ENCODE results near the gene ADAR.

Gene ADAR

GRCh38 chr1:154593390-154593789 lies 14.6 kb downstream of the ADAR start:
- H3K4me3 ChIP-seq (ENCODE audit: low read depth, low read length) = no peak overlapping the region
- TF ChIP-seq CTCF (IDR thresholded peaks at IDR 0.05; ENCODE audit: low read depth, low read length, missing control alignments) = no peak
- no peak for DNase-seq (ENCODE audit: low read depth)

- DNase-seq (ENCODE audit: low read depth) = no peak
- TF ChIP-seq CTCF (IDR thresholded peaks at IDR 0.05; ENCODE audit: low read depth, low read length, missing control alignments) = no peak
- H3K4me3 ChIP-seq (ENCODE audit: low read depth, low read length) = no peak overlapping the region
Measured at GRCh38 chr1:154591206-154591605, 16.8 kb downstream of the ADAR start.

GRCh38 chr1:154590756-154591155 lies 17.2 kb downstream of the ADAR start:
- no peak overlapping the region for H3K4me3 ChIP-seq (ENCODE audit: low read depth, low read length)
- DNase-seq (ENCODE audit: low read depth) = no peak
- no peak for TF ChIP-seq CTCF (IDR thresholded peaks at IDR 0.05; ENCODE audit: low read depth, low read length, missing control alignments)

- TF ChIP-seq CTCF (IDR thresholded peaks at IDR 0.05; ENCODE audit: low read depth, low read length, missing control alignments) = no peak
- H3K4me3 ChIP-seq (ENCODE audit: low read depth, low read length) = no peak overlapping the region
- DNase-seq (ENCODE audit: low read depth) = no peak
Measured at GRCh38 chr1:154589780-154590179, 18.2 kb downstream of the ADAR start.

GRCh38 chr1:154586641-154587040 lies 21.3 kb downstream of the ADAR start:
- DNase-seq (ENCODE audit: low read depth) = no peak
- no peak overlapping the region for H3K4me3 ChIP-seq (ENCODE audit: low read depth, low read length)
- no peak for TF ChIP-seq CTCF (IDR thresholded peaks at IDR 0.05; ENCODE audit: low read depth, low read length, missing control alignments)

- no peak overlapping the region for H3K4me3 ChIP-seq (ENCODE audit: low read depth, low read length)
- TF ChIP-seq CTCF (IDR thresholded peaks at IDR 0.05; ENCODE audit: low read depth, low read length, missing control alignments) = no peak
- DNase-seq (ENCODE audit: low read depth) = no peak
Measured at GRCh38 chr1:154586231-154586630, 21.8 kb downstream of the ADAR start.

- no peak overlapping the region for H3K4me3 ChIP-seq (ENCODE audit: low read depth, low read length)
- DNase-seq (ENCODE audit: low read depth) = no peak
- TF ChIP-seq CTCF (IDR thresholded peaks at IDR 0.05; ENCODE audit: low read depth, low read length, missing control alignments) = no peak
Measured at GRCh38 chr1:154584267-154584994, 23.6 kb downstream of the ADAR start.

All from GM12864 (cell line).